ENCODE measurements around the gene KDM4C. TPM values are rescaled to one million over a fixed set of nuclear protein-coding genes. Genes with fewer than 3 reads are reported as not detected.

The KDM4C gene
- total and polyA plus RNA-seq, 2 donors (not counting 1 experiment from before 2014, with no cell fraction given) = 13.0 to 39.0 TPM

DNA sequence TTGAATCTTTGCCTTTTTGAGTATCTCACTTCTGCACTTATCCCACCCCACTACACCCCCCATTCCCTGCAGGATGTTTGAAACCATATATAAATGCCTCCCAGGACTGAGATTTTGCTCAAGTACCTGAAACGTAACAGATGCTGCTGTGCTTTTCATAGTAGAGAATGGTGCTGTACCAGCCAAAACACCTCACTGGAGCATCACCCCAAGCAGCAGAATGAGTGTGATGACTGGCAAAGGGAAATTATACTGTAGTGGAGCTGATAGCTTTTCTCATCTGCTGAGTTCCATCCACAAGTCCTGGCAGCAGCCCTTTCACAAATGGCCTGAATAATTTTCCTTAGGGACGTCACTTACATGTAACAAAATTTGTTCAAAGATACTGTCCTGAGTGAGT lies 246.1 kb downstream of the KDM4C start:
- Histone ChIP-seq H3K9me3 (ENCODE audit: control insufficient read depth, insufficient read depth, low read depth, low read length) (no peaks in the 10 kb centered on the region), H3K4me3 (replicated peaks in 1 of 4; ENCODE audit: control extremely low read depth in 1 of 4, insufficient read depth in 1 of 4, low read depth in 3 of 4, low read length in 4 of 4) (no peak overlapping the region), H3K4me2 (ENCODE audit: extremely low read depth, insufficient read depth, low read length) (no peak overlapping the region), H4K20me1 (ENCODE audit: control insufficient read depth, extremely low read depth, insufficient read depth, low read length) (no peaks in the 10 kb centered on the region), H3K36me3 (ENCODE audit: control insufficient read depth, insufficient read depth, low read length) (no peaks in the 10 kb centered on the region), H3K9ac (ENCODE audit: insufficient read depth, low read length) (no peak overlapping the region), H3K4me1 (ENCODE audit: control insufficient read depth, extremely low read depth, insufficient read depth, low read length) (no peaks in the 10 kb centered on the region), H3K27me3 (ENCODE audit: control insufficient read depth, insufficient read depth, low read length) (no peaks in the 10 kb centered on the region), H3K27ac (ENCODE audit: insufficient read depth, low read length) (no peak overlapping the region), H3K79me2 (ENCODE audit: control insufficient read depth, insufficient read depth, low read length) (no peaks in the 10 kb centered on the region), H2AFZ (ENCODE audit: low read length) (no peak overlapping the region)
- no peak for DNase-seq (ENCODE audit: low read depth in 2 of 2)
- TF ChIP-seq, protein P1, sequence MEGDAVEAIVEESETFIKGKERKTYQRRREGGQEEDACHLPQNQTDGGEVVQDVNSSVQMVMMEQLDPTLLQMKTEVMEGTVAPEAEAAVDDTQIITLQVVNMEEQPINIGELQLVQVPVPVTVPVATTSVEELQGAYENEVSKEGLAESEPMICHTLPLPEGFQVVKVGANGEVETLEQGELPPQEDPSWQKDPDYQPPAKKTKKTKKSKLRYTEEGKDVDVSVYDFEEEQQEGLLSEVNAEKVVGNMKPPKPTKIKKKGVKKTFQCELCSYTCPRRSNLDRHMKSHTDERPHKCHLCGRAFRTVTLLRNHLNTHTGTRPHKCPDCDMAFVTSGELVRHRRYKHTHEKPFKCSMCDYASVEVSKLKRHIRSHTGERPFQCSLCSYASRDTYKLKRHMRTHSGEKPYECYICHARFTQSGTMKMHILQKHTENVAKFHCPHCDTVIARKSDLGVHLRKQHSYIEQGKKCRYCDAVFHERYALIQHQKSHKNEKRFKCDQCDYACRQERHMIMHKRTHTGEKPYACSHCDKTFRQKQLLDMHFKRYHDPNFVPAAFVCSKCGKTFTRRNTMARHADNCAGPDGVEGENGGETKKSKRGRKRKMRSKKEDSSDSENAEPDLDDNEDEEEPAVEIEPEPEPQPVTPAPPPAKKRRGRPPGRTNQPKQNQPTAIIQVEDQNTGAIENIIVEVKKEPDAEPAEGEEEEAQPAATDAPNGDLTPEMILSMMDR (conservative IDR thresholded peaks at IDR 0.05 in 1 of 2, IDR thresholded peaks at IDR 0.05 in 1 of 2; ENCODE audit: low read depth in 1 of 2, low read length in 2 of 2) = no peak
- no peak for TF ChIP-seq EZH2 (IDR thresholded peaks at IDR 0.05; ENCODE audit: low read length, missing control alignments)

GRCh38 chr9:7006417-7006816 lies 248.6 kb downstream of the KDM4C start:
- Histone ChIP-seq H3K36me3 (ENCODE audit: control insufficient read depth, insufficient read depth, low read length) (no peaks in the 10 kb centered on the region), H4K20me1 (ENCODE audit: control insufficient read depth, extremely low read depth, insufficient read depth, low read length) (no peaks in the 10 kb centered on the region), H3K27ac (ENCODE audit: insufficient read depth, low read length) (no peak overlapping the region), H3K9ac (ENCODE audit: insufficient read depth, low read length) (no peak overlapping the region), H3K4me2 (ENCODE audit: extremely low read depth, insufficient read depth, low read length) (no peak overlapping the region), H3K9me3 (ENCODE audit: control insufficient read depth, insufficient read depth, low read depth, low read length) (no peaks in the 10 kb centered on the region), H3K79me2 (ENCODE audit: control insufficient read depth, insufficient read depth, low read length) (no peaks in the 10 kb centered on the region), H3K27me3 (ENCODE audit: control insufficient read depth, insufficient read depth, low read length) (no peaks in the 10 kb centered on the region), H3K4me1 (ENCODE audit: control insufficient read depth, extremely low read depth, insufficient read depth, low read length) (no peaks in the 10 kb centered on the region), H2AFZ (ENCODE audit: low read length) (no peak overlapping the region), H3K4me3 (replicated peaks in 1 of 4; ENCODE audit: control extremely low read depth in 1 of 4, insufficient read depth in 1 of 4, low read depth in 3 of 4, low read length in 4 of 4) (no peak overlapping the region)
- TF ChIP-seq EZH2 (IDR thresholded peaks at IDR 0.05; ENCODE audit: low read length, missing control alignments) = no peak
- TF ChIP-seq, protein P1 (conservative IDR thresholded peaks at IDR 0.05 in 1 of 2, IDR thresholded peaks at IDR 0.05 in 1 of 2; ENCODE audit: low read depth in 1 of 2, low read length in 2 of 2) = no peak
- no peak for DNase-seq (ENCODE audit: low read depth in 2 of 2)

- H3K9ac ChIP-seq (ENCODE audit: insufficient read depth, low read length) = no peak overlapping the region
- H3K9me3 ChIP-seq (ENCODE audit: control insufficient read depth, insufficient read depth, low read depth, low read length) = no peaks in the 10 kb centered on the region
- H3K4me2 ChIP-seq (ENCODE audit: extremely low read depth, insufficient read depth, low read length) = no peak overlapping the region
- H3K4me1 ChIP-seq (ENCODE audit: control insufficient read depth, extremely low read depth, insufficient read depth, low read length) = no peaks in the 10 kb centered on the region
- H3K27me3 ChIP-seq (ENCODE audit: control insufficient read depth, insufficient read depth, low read length) = no peaks in the 10 kb centered on the region
- no peak overlapping the region for H3K4me3 ChIP-seq (replicated peaks in 1 of 4; ENCODE audit: control extremely low read depth in 1 of 4, insufficient read depth in 1 of 4, low read depth in 3 of 4, low read length in 4 of 4)
- H3K79me2 ChIP-seq (ENCODE audit: control insufficient read depth, insufficient read depth, low read length) = no peaks in the 10 kb centered on the region
- H3K27ac ChIP-seq (ENCODE audit: insufficient read depth, low read length) = no peak overlapping the region
- H3K36me3 ChIP-seq (ENCODE audit: control insufficient read depth, insufficient read depth, low read length) = no peaks in the 10 kb centered on the region
- no peak for TF ChIP-seq EZH2 (IDR thresholded peaks at IDR 0.05; ENCODE audit: low read length, missing control alignments)
- no peak for DNase-seq (ENCODE audit: low read depth in 2 of 2)
- H2AFZ ChIP-seq (ENCODE audit: low read length) = no peak overlapping the region
- H4K20me1 ChIP-seq (ENCODE audit: control insufficient read depth, extremely low read depth, insufficient read depth, low read length) = no peaks in the 10 kb centered on the region
These were observed 250.6 kb downstream of the KDM4C start for GRCh38 chr9:7008411-7008810.
